ENCODE measurements around the gene SIK3. TPM values are rescaled to one million over a fixed set of nuclear protein-coding genes. Genes with fewer than 3 reads are reported as not detected.

SIK3 gene
- total and polyA plus RNA-seq, 2 experiments from 2014 or later, result 6.1 to 33.9 TPM

GRCh38 chr11:116844722-116845121, 253.5 kb downstream of the SIK3 start:
- H3F3A ChIP-seq (replicated peaks; ENCODE audit: low read depth), result no peaks in the 10 kb centered on the region
- no peaks in the 10 kb centered on the region for H3K9me2 ChIP-seq (ENCODE audit: insufficient read depth)
- H2AFZ ChIP-seq, result no peak overlapping the region
- no peak overlapping the region for H3K4me3 ChIP-seq
- H3K27me3 ChIP-seq (ENCODE audit: insufficient read depth), result no peaks in the 10 kb centered on the region
- DNase-seq (ENCODE audit: low spot score) (no peak), ATAC-seq (no peak)
- H3K4me2 ChIP-seq, result no peak overlapping the region
- H3K4me1 ChIP-seq (ENCODE audit: insufficient read depth), result no peaks in the 10 kb centered on the region
- H3K36me3 ChIP-seq (ENCODE audit: insufficient read depth), result no peaks in the 10 kb centered on the region; the same call in 1 of the 2 replicates
- H4K20me1 ChIP-seq (replicated peaks; ENCODE audit: insufficient read depth), result no peaks in the 10 kb centered on the region
- no peak overlapping the region for H3K27ac Mint-ChIP-seq
- no peak overlapping the region for H3K4me3 Mint-ChIP-seq
- H3K27ac ChIP-seq (ENCODE audit: low read depth), result no peak overlapping the region
- H3K36me3 Mint-ChIP-seq (ENCODE audit: low read depth), result peaks cover 30% of the 10 kb centered on the region
- H3K79me2 ChIP-seq (replicated peaks; ENCODE audit: insufficient read depth), result no peaks in the 10 kb centered on the region
- H3K27me3 Mint-ChIP-seq (ENCODE audit: insufficient read depth, low read depth, poor library complexity), result peaks cover 6% of the 10 kb centered on the region
- TF ChIP-seq, protein P1, sequence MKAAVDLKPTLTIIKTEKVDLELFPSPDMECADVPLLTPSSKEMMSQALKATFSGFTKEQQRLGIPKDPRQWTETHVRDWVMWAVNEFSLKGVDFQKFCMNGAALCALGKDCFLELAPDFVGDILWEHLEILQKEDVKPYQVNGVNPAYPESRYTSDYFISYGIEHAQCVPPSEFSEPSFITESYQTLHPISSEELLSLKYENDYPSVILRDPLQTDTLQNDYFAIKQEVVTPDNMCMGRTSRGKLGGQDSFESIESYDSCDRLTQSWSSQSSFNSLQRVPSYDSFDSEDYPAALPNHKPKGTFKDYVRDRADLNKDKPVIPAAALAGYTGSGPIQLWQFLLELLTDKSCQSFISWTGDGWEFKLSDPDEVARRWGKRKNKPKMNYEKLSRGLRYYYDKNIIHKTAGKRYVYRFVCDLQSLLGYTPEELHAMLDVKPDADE (IDR thresholded peaks at IDR 0.05), result no peak
- no peak for TF ChIP-seq CREB1 (CRISPR knock-in tag; IDR thresholded peaks at IDR 0.05; ENCODE audit: low read depth)
- no peak for TF ChIP-seq POLR2AphosphoS5 (IDR thresholded peaks at IDR 0.05; ENCODE audit: low read depth)
- no peak for TF ChIP-seq NANOG (IDR thresholded peaks at IDR 0.05; ENCODE audit: borderline replicate concordance)
- TF ChIP-seq ZNF114 (CRISPR knock-in tag; IDR thresholded peaks at IDR 0.05), result no peak
- TF ChIP-seq STAT1 (IDR thresholded peaks at IDR 0.05; ENCODE audit: unreplicated experiment), result no peak
- TF ChIP-seq ZNF331 (CRISPR knock-in tag; IDR thresholded peaks at IDR 0.05; ENCODE audit: low read depth), result no peak
- TF ChIP-seq EZH2 (IDR thresholded peaks at IDR 0.05; ENCODE audit: low read depth, unreplicated experiment), result no peak
- TF ChIP-seq, protein P2, sequence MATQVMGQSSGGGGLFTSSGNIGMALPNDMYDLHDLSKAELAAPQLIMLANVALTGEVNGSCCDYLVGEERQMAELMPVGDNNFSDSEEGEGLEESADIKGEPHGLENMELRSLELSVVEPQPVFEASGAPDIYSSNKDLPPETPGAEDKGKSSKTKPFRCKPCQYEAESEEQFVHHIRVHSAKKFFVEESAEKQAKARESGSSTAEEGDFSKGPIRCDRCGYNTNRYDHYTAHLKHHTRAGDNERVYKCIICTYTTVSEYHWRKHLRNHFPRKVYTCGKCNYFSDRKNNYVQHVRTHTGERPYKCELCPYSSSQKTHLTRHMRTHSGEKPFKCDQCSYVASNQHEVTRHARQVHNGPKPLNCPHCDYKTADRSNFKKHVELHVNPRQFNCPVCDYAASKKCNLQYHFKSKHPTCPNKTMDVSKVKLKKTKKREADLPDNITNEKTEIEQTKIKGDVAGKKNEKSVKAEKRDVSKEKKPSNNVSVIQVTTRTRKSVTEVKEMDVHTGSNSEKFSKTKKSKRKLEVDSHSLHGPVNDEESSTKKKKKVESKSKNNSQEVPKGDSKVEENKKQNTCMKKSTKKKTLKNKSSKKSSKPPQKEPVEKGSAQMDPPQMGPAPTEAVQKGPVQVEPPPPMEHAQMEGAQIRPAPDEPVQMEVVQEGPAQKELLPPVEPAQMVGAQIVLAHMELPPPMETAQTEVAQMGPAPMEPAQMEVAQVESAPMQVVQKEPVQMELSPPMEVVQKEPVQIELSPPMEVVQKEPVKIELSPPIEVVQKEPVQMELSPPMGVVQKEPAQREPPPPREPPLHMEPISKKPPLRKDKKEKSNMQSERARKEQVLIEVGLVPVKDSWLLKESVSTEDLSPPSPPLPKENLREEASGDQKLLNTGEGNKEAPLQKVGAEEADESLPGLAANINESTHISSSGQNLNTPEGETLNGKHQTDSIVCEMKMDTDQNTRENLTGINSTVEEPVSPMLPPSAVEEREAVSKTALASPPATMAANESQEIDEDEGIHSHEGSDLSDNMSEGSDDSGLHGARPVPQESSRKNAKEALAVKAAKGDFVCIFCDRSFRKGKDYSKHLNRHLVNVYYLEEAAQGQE (IDR thresholded peaks at IDR 0.05; ENCODE audit: unreplicated experiment), result no peak
- TF ChIP-seq ZNF462 (CRISPR knock-in tag; IDR thresholded peaks at IDR 0.05), result no peak
- no peak for TF ChIP-seq EZH2phosphoT487 (IDR thresholded peaks at IDR 0.05; ENCODE audit: unreplicated experiment)
- no peak for TF ChIP-seq JUNB (IDR thresholded peaks at IDR 0.05; ENCODE audit: unreplicated experiment)
- TF ChIP-seq, protein P3, sequence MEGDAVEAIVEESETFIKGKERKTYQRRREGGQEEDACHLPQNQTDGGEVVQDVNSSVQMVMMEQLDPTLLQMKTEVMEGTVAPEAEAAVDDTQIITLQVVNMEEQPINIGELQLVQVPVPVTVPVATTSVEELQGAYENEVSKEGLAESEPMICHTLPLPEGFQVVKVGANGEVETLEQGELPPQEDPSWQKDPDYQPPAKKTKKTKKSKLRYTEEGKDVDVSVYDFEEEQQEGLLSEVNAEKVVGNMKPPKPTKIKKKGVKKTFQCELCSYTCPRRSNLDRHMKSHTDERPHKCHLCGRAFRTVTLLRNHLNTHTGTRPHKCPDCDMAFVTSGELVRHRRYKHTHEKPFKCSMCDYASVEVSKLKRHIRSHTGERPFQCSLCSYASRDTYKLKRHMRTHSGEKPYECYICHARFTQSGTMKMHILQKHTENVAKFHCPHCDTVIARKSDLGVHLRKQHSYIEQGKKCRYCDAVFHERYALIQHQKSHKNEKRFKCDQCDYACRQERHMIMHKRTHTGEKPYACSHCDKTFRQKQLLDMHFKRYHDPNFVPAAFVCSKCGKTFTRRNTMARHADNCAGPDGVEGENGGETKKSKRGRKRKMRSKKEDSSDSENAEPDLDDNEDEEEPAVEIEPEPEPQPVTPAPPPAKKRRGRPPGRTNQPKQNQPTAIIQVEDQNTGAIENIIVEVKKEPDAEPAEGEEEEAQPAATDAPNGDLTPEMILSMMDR (conservative IDR thresholded peaks at IDR 0.05; ENCODE audit: low read depth in 2 of 2), result no peak
- peaks cover 7% of the 10 kb centered on the region for H3K4me1 Mint-ChIP-seq
- no peaks in the 10 kb centered on the region for H3K9me3 Mint-ChIP-seq

All from GM23338 (cell line).